Osteocyte (in vitro differentiated cells): ENCODE data around the gene ALDH1L2. TPM values are rescaled to one million over a fixed set of nuclear protein-coding genes. Genes with fewer than 3 reads are reported as not detected.

Experiments
- DNase-seq: peaks from one replicate; pipeline ENCODE4 v3.0.0; 2021; ENCODE audit warnings: mixed read lengths; ENCODE audit not compliant: unreplicated experiment; ENCODE audit errors: extremely low spot score
- H3K27ac Mint-ChIP-seq: one replicate; pipeline ENCODE4 v1.8.0; 2021; ENCODE audit warnings: mild to moderate bottlenecking, mixed read lengths; ENCODE audit not compliant: unreplicated experiment
- H3K27me3 Mint-ChIP-seq: one replicate; pipeline ENCODE4 v1.8.0; 2021; ENCODE audit warnings: mixed read lengths; ENCODE audit not compliant: unreplicated experiment
- H3K36me3 Mint-ChIP-seq: one replicate; pipeline ENCODE4 v1.8.0; 2021; ENCODE audit warnings: mixed read lengths; ENCODE audit not compliant: unreplicated experiment
- H3K4me1 Mint-ChIP-seq: one replicate; pipeline ENCODE4 v1.8.0; 2021; ENCODE audit warnings: mixed read lengths; ENCODE audit not compliant: unreplicated experiment
- H3K4me3 Mint-ChIP-seq: one replicate; pipeline ENCODE4 v1.8.0; 2021; ENCODE audit warnings: mild to moderate bottlenecking, moderate library complexity, mixed read lengths; ENCODE audit not compliant: unreplicated experiment
- H3K9me3 Mint-ChIP-seq: one replicate; pipeline ENCODE4 v1.8.0; 2021; ENCODE audit warnings: mixed read lengths; ENCODE audit not compliant: unreplicated experiment
- CTCF ChIP-seq: fragments of 200-600 bp; sonication (generic); IDR thresholded peaks from 2 replicates; pipeline ENCODE4 v1.5.0; 2021; ENCODE audit warnings: antibody characterized with exemption, mild to moderate bottlenecking, moderate library complexity
- total RNA-seq: library from RNA; stranded (reverse); gene quantifications from 2 replicates; pipeline ENCODE4 v1.2.1, GENCODE V29; 2021

The ALDH1L2 gene
- total RNA-seq, 1 donor from 2014 or later: 85.5 TPM

GRCh38 chr12:105048315-105048714 lies 35.9 kb downstream of the ALDH1L2 start:
- H3K4me1 Mint-ChIP-seq: no peaks in the 10 kb centered on the region
- no peak overlapping the region for H3K27ac Mint-ChIP-seq
- H3K27me3 Mint-ChIP-seq: no peaks in the 10 kb centered on the region
- peaks cover 59% of the 10 kb centered on the region for H3K36me3 Mint-ChIP-seq
- no peaks in the 10 kb centered on the region for H3K9me3 Mint-ChIP-seq
- H3K4me3 Mint-ChIP-seq: no peak overlapping the region
- TF ChIP-seq CTCF: no peak
- no peak for DNase-seq

DNA sequence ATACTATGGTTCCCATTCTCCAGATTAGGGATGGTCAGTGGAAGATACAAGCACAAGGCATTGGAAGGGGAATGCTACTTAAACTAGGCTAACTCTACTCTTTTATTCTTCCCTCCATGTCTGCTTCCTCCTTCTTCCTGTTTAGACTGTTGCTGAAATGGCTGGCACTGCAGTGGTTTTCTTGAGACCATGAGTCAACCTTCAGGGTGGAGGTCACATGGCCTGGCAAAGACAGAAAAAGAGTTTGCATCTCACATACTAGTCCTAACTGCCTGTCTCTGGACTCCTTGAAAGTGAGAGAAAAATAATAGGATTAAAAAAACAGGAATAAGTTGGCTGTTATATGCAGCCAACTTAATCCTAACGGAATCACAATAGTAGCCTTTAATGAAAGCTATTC lies 37.0 kb downstream of the ALDH1L2 start:
- no peak for TF ChIP-seq CTCF
- no peaks in the 10 kb centered on the region for H3K4me1 Mint-ChIP-seq
- H3K27me3 Mint-ChIP-seq: no peaks in the 10 kb centered on the region

DNA sequence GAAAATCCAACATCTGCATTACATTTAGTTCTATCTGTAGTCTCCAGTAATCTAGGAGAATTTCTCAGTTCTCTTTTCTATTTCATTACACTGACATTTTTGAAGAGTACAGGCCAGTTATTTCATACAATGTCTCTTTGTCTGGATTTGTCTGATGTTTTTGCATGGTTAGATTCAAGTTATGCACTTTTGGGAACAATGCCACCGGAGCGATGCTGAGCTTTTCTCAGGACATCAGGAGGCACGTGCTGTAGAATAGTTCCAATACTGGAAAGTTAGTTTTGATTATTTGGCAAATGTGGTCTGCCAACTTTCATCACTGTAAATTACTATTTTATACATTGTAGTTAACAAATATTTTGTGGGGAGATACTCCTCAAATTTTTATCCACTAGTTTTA lies 43.1 kb downstream of the ALDH1L2 start:
- no peak for DNase-seq
- no peaks in the 10 kb centered on the region for H3K9me3 Mint-ChIP-seq
- H3K36me3 Mint-ChIP-seq: peaks cover 55% of the 10 kb centered on the region
- H3K4me3 Mint-ChIP-seq: no peak overlapping the region
- no peaks in the 10 kb centered on the region for H3K4me1 Mint-ChIP-seq
- H3K27me3 Mint-ChIP-seq: no peaks in the 10 kb centered on the region
- TF ChIP-seq CTCF: no peak
- H3K27ac Mint-ChIP-seq: no peak overlapping the region

More for the DNA sequence above, 37.0 kb downstream of the ALDH1L2 start:
- peaks cover 60% of the 10 kb centered on the region for H3K36me3 Mint-ChIP-seq
- no peaks in the 10 kb centered on the region for H3K9me3 Mint-ChIP-seq
- no peak for DNase-seq
- no peak overlapping the region for H3K4me3 Mint-ChIP-seq
- no peak overlapping the region for H3K27ac Mint-ChIP-seq

GRCh38 chr12:105040476-105040875 lies 43.8 kb downstream of the ALDH1L2 start:
- H3K27ac Mint-ChIP-seq: no peak overlapping the region

GRCh38 chr12:105036937-105037649 lies 47.2 kb downstream of the ALDH1L2 start:
- Mint-ChIP-seq H3K4me3 (no peak overlapping the region), H3K27ac (no peak overlapping the region), H3K27me3 (no peaks in the 10 kb centered on the region), H3K36me3 (peaks cover 58% of the 10 kb centered on the region), H3K9me3 (no peaks in the 10 kb centered on the region), H3K4me1 (no peaks in the 10 kb centered on the region)
- no peak for DNase-seq
- TF ChIP-seq CTCF: no peak

More at GRCh38 chr12:105040476-105040875, 43.8 kb downstream of the ALDH1L2 start:
- peaks cover 53% of the 10 kb centered on the region for H3K36me3 Mint-ChIP-seq
- no peak for TF ChIP-seq CTCF
- H3K4me3 Mint-ChIP-seq: no peak overlapping the region
- no peak for DNase-seq
- no peaks in the 10 kb centered on the region for H3K27me3 Mint-ChIP-seq
- H3K9me3 Mint-ChIP-seq: no peaks in the 10 kb centered on the region
- H3K4me1 Mint-ChIP-seq: no peaks in the 10 kb centered on the region
